Right atrium auricular region (tissue), 2 donors: ENCODE data around the gene P2RX5. TPM values are rescaled to one million over a fixed set of nuclear protein-coding genes. Genes with fewer than 3 reads are reported as not detected.
A peak's percentile ranks its signal among the peaks of the same experiment; 100 is the strongest.

Experiments
- DNase-seq: peaks from one replicate; pipeline ENCODE4 v3.0.0-alpha.2; 2019; ENCODE audit warnings: low spot score
- H3K27ac ChIP-seq, 2 donors: fragments of 200-600 bp; sonication (generic); 1 replicate in 1 of 2; 2 replicates in 1 of 2; pipeline ENCODE4 v1.5.1; 2016 to 2019
- H3K27me3 ChIP-seq, 2 donors: fragments of 200-600 bp; sonication (generic); one replicate each; pipeline versions ENCODE4 v1.5.1 to v1.6.0; 2017 to 2019
- H3K36me3 ChIP-seq: fragments of 200-600 bp; sonication (generic); one replicate; pipeline ENCODE4 v1.5.1; 2016
- H3K4me1 ChIP-seq, 2 donors: fragments of 200-600 bp; sonication (generic); one replicate each; pipeline versions ENCODE4 v1.5.1 to v1.6.0; 2017 to 2019
- H3K4me3 ChIP-seq, 2 donors: fragments of 200-600 bp; sonication (generic); 1 replicate in 1 of 2; 2 replicates in 1 of 2; pipeline ENCODE4 v1.5.1; 2017 to 2019; ENCODE audit warnings: mild to moderate bottlenecking in 1 of 2, moderate library complexity in 1 of 2
- H3K9me3 ChIP-seq, 2 donors: fragments of 200-600 bp; sonication (generic); one replicate each; pipeline ENCODE4 v1.5.1; 2019
- CTCF ChIP-seq, 2 donors: fragments of 200-600 bp; sonication (generic); IDR thresholded peaks; one replicate each; pipeline ENCODE4 v1.5.1; 2019; ENCODE audit warnings: antibody characterized with exemption in 2 of 2
- total RNA-seq, 2 donors: library from RNA; depleted of rRNA; stranded (reverse); fragments of >200 nt; gene quantifications; one replicate each; pipeline ENCODE4 v1.1.0, GENCODE V29; 2016

The P2RX5 gene
- total RNA-seq, 2 donors from 2014 or later = 5.4 to 8.1 TPM

DNA sequence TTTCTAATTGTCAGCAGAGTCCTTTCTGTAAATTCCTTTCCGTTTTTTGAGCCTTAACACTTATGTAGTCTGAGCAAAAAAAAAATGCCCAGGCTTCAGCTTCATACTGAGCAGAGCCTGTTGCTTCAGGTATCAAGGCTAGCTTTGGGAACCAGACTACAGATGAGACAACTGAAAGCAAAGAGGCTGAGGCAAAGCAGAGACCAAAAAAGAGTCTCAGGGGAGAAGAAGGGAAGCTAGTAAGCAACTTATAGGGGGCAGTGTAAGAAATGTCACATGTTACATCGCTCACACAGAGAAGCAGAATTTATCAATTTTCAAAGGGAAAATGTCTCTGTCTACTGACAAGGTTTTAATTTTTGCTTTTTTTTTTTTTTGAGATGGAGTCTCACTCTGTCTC, 31.1 kb upstream of the P2RX5 start:
- Histone ChIP-seq H3K4me1 (peaks cover 0 to 16% of the 10 kb centered on the region in 2 donors), H3K9me3 (no peaks in the 10 kb centered on the region), H3K36me3 (no peaks in the 10 kb centered on the region), H3K27me3 (no peaks in the 10 kb centered on the region), H3K27ac (no peak overlapping the region), H3K4me3 (no peak overlapping the region)
- TF ChIP-seq CTCF (IDR thresholded peaks at IDR 0.05) = no peak
- DNase-seq = no peak

GRCh38 chr17:3724378-3725077, 28.6 kb upstream of the P2RX5 start:
- Histone ChIP-seq H3K27me3 (no peaks in the 10 kb centered on the region), H3K36me3 (peaks cover 4% of the 10 kb centered on the region), H3K27ac (no peak overlapping the region), H3K4me1 (peaks cover 0 to 24% of the 10 kb centered on the region in 2 donors), H3K9me3 (no peaks in the 10 kb centered on the region), H3K4me3 (peak overlapping the region; percentile 72 to 75)
- TF ChIP-seq CTCF (IDR thresholded peaks at IDR 0.05) = no peak
- DNase-seq = no peak

DNA sequence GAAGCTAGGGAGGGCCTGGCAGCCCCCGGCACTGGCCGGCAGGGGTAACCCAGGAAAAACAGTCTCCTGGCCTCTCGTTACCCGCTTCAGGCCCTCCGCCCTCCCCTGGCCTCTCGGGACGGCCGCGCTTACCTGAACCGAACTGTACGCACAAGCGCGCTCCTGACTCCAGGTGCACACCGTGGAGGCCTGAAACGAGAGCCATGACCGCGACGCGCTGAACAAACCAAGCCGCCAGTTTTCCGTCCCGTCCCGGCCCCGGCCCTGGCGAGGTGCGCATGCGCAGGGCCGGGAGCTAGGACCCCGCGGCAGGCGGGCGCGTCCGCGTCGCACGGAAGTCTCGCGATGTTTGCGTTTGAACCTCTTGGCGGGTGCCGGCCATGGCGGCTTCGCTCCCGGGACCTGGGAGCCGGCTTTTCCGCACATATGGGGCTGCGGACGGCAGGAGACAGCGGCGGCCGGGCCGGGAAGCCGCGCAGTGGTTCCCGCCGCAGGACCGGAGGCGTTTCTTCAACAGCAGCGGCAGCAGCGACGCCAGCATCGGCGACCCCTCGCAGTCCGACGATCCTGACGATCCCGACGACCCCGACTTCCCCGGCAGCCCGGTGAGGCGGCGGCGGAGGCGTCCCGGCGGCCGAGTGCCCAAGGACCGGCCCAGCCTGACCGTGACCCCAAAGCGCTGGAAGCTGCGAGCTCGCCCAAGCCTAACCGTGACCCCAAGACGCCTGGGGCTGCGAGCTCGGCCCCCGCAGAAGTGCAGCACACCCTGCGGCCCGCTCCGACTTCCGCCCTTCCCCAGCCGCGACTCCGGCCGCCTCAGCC, 27.8 kb upstream of the P2RX5 start, which contains the start of gene HASPIN:
TSS of gene HASPIN (plus strand) at position 348 of the 822 bp plus-strand sequence. CDS start at position 381, 33 bp downstream.
- no peaks in the 10 kb centered on the region for H3K27me3 ChIP-seq
- TF ChIP-seq CTCF (IDR thresholded peaks at IDR 0.05) = peak in 1 of 2 donors; percentile 44
- peak within 1 kb of the TSS; percentile 87 to 92 for H3K27ac ChIP-seq
- peak within 1 kb of the TSS; percentile 72 to 75 for H3K4me3 ChIP-seq
- peaks cover 0 to 27% of the 10 kb centered on the region in 2 donors for H3K4me1 ChIP-seq
- H3K36me3 ChIP-seq = peaks cover 6% of the 10 kb centered on the region
- peak; percentile 88 for DNase-seq
- H3K9me3 ChIP-seq = no peaks in the 10 kb centered on the region

DNA sequence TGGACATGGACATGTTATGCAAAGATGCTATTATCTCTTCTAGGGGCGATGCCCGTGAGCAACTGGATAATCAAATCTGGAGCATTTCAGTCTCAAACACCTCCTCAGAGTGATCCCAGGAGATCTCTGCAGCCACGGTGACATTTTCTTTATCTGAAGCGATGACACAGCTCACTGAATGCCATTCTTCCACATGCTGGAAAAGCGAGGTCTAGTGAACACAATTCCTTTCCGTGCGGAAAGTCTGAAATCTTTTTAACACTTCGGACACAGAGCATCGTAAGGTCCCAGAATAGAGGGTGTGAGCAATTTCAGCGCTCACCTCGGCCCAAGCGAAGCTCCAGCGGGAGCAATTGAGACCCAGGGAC, 27.2 kb upstream of the P2RX5 start:
- Histone ChIP-seq H3K9me3 (no peaks in the 10 kb centered on the region), H3K27me3 (no peaks in the 10 kb centered on the region), H3K4me1 (peaks cover 0 to 27% of the 10 kb centered on the region in 2 donors), H3K36me3 (peaks cover 12% of the 10 kb centered on the region), H3K27ac (peak overlapping the region; percentile 87 to 92), H3K4me3 (peak overlapping the region; percentile 72 to 75)
- DNase-seq = no peak
- no peak for TF ChIP-seq CTCF (IDR thresholded peaks at IDR 0.05)

DNA sequence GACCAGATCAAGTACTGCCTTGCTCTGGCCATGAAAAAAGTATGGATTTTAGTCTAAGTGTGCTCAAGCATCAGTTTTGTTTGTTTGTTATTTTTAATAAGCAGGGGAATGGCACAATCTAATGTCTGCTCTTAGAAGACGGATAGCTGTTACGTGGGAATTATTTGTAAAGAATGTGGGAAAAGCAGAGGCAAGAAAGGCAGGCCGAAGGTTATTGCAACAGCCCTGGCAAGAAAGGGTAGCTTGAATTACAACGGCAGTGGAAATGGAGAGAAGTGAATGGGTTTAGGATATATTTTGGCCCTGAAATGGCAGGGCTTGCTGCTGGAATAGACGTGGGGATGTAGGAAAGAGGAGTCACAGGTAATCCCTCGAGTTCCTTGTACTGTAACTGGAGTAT, 26.8 kb upstream of the P2RX5 start:
- TF ChIP-seq CTCF (IDR thresholded peaks at IDR 0.05) = no peak
- Histone ChIP-seq H3K27me3 (no peaks in the 10 kb centered on the region), H3K27ac (peak overlapping the region; percentile 87 to 92), H3K9me3 (no peaks in the 10 kb centered on the region), H3K4me1 (peaks cover 0 to 27% of the 10 kb centered on the region in 2 donors), H3K4me3 (peak overlapping the region; percentile 72 to 75), H3K36me3 (peaks cover 17% of the 10 kb centered on the region)
- no peak for DNase-seq
